IMR-90 (cell line): ENCODE data around the gene PDE4B. TPM values are rescaled to one million over a fixed set of nuclear protein-coding genes. Genes with fewer than 3 reads are reported as not detected.

Experiments
- ATAC-seq: fragments of 200-7000 bp; cut with Tn5 transposase; 2 replicates; pipeline ENCODE4 v1.9.1; 2020; ENCODE audit warnings: low read depth, mild to moderate bottlenecking, moderate library complexity
- BruUV-seq: library from RNA; stranded (reverse); fragments of 400-500 nt; replicated peaks from 2 replicates; lab custom pipeline; 2021; lab: Mats Ljungman, UMichigan
- CTCF ChIA-PET: fragments of 300-600 bp; formaldehyde crosslinking; extraction: SDS; loops from one replicate; lab custom pipeline; 2021; ENCODE audit warnings: antibody characterized with exemption; lab: Yijun Ruan, JAX
- POLR2A ChIA-PET: fragments of 300-600 bp; sonication (Branson Sonifier 250); formaldehyde crosslinking; loops from one replicate; lab custom pipeline; 2022; ENCODE audit warnings: antibody characterized with exemption; ENCODE audit not compliant: unreplicated experiment; lab: Charles Lee
- DNase-seq: peaks from one replicate; pipeline ENCODE4 v3.0.0; 2013
- H2AFZ ChIP-seq: replicated peaks from 2 replicates; pipeline ENCODE3; 2013; ENCODE audit warnings: low read length, mild to moderate bottlenecking; ENCODE audit not compliant: poor library complexity
- H2AK5ac ChIP-seq: 2 replicates; pipeline ENCODE4 v1.6.1; 2013; ENCODE audit warnings: low read depth, low read length, inconsistent platforms
- H2AK9ac ChIP-seq: replicated peaks from 2 replicates; pipeline ENCODE3; 2013; ENCODE audit warnings: mild to moderate bottlenecking, low read depth, low read length, moderate library complexity; ENCODE audit not compliant: poor library complexity
- H2BK120ac ChIP-seq: 2 replicates; pipeline ENCODE4 v1.6.1; 2013; ENCODE audit warnings: low read depth, low read length, inconsistent platforms
- H2BK15ac ChIP-seq: 3 replicates; pipeline ENCODE4 v1.6.1; 2013; ENCODE audit warnings: low read depth, low read length, inconsistent platforms
- H2BK20ac ChIP-seq: 2 replicates; pipeline ENCODE4 v1.6.1; 2013; ENCODE audit warnings: low read depth, mild to moderate bottlenecking, inconsistent platforms, low read length, moderate library complexity
- H2BK5ac ChIP-seq: 2 replicates; pipeline ENCODE4 v1.6.1; 2013; ENCODE audit warnings: mild to moderate bottlenecking, low read depth, low read length, inconsistent platforms; ENCODE audit not compliant: poor library complexity, severe bottlenecking
- H3K14ac ChIP-seq: replicated peaks from 2 replicates; pipeline ENCODE4 v1.6.1; 2013; ENCODE audit warnings: low read depth, low read length, inconsistent platforms
- H3K18ac ChIP-seq: 2 replicates; pipeline ENCODE4 v1.6.1; 2013; ENCODE audit warnings: low read depth, low read length, control low read depth
- H3K23ac ChIP-seq: 2 replicates; pipeline ENCODE4 v1.6.1; 2013; ENCODE audit warnings: low read depth, low read length, inconsistent platforms
- H3K27ac ChIP-seq: 2 replicates; pipeline ENCODE4 v1.5.1; 2013; ENCODE audit warnings: mild to moderate bottlenecking, control low read depth, low read length; ENCODE audit not compliant: insufficient read depth
- H3K27me3 ChIP-seq: 2 replicates; pipeline ENCODE4 v1.6.1; 2013; ENCODE audit warnings: low read length; ENCODE audit not compliant: control insufficient read depth, insufficient read depth
- H3K36me3 ChIP-seq: 2 replicates; pipeline ENCODE4 v1.6.1; 2013; ENCODE audit warnings: low read length, mixed read lengths; ENCODE audit not compliant: control insufficient read depth, insufficient read depth
- H3K4ac ChIP-seq: 2 replicates; pipeline ENCODE4 v1.6.1; 2013; ENCODE audit warnings: low read depth, low read length, inconsistent platforms
- H3K4me1 ChIP-seq: 2 replicates; pipeline ENCODE4 v1.6.1; 2013; ENCODE audit warnings: low read length, mixed read lengths; ENCODE audit not compliant: control insufficient read depth, insufficient read depth
- H3K4me2 ChIP-seq: 2 replicates; pipeline ENCODE4 v1.6.1; 2013; ENCODE audit warnings: low read depth, mild to moderate bottlenecking, control low read depth, low read length, moderate library complexity
- H3K4me3 ChIP-seq: 2 replicates; pipeline ENCODE4 v1.5.1; 2013; ENCODE audit warnings: low read depth, mild to moderate bottlenecking, control low read depth, low read length, moderate library complexity; ENCODE audit not compliant: insufficient read depth
- H3K56ac ChIP-seq: 2 replicates; pipeline ENCODE4 v1.6.1; 2013; ENCODE audit warnings: low read length, inconsistent platforms; ENCODE audit not compliant: insufficient read depth; ENCODE audit errors: extremely low read depth
- H3K79me1 ChIP-seq, 2 experiments: 2 replicates each; pipeline ENCODE4 v1.6.1; 2013; ENCODE audit warnings: low read length in 2 of 2, inconsistent platforms in 1 of 2, low read depth in 1 of 2
- H3K9ac ChIP-seq: 2 replicates; pipeline ENCODE4 v1.6.1; 2013; ENCODE audit warnings: low read depth, low read length, control low read depth
- H3K9me1 ChIP-seq: 2 replicates; pipeline ENCODE4 v1.6.1; 2013; ENCODE audit warnings: low read length, inconsistent platforms; ENCODE audit not compliant: insufficient read depth
- H3K9me3 ChIP-seq: 2 replicates; pipeline ENCODE4 v1.6.1; 2013; ENCODE audit warnings: low read length; ENCODE audit not compliant: control insufficient read depth, insufficient read depth
- H4K20me1 ChIP-seq: 2 replicates; pipeline ENCODE4 v1.6.1; 2013; ENCODE audit warnings: low read length, inconsistent platforms; ENCODE audit not compliant: insufficient read depth
- H4K5ac ChIP-seq: 2 replicates; pipeline ENCODE4 v1.6.1; 2013; ENCODE audit warnings: mild to moderate bottlenecking, low read depth, low read length, control low read depth
- H4K8ac ChIP-seq, 2 experiments: 2 replicates each; pipeline ENCODE4 v1.6.1; 2013; ENCODE audit warnings: low read depth in 2 of 2, low read length in 2 of 2, control low read depth in 1 of 2, inconsistent platforms in 1 of 2
- H4K91ac ChIP-seq: 2 replicates; pipeline ENCODE4 v1.6.1; 2013; ENCODE audit warnings: low read depth, low read length, inconsistent platforms; ENCODE audit not compliant: insufficient read depth
- MXI1 ChIP-seq: IDR thresholded peaks from 2 replicates; pipeline ENCODE4 v1.6.1; 2012; ENCODE audit warnings: low read depth, mild to moderate bottlenecking, low read length, moderate library complexity, borderline replicate concordance
- RAD21 ChIP-seq: IDR thresholded peaks from 2 replicates; pipeline ENCODE4 v1.6.1; 2012; ENCODE audit warnings: low read length, improper control_type of control experiment
- USF2 ChIP-seq: fragments of 150-350 bp; IDR thresholded peaks from 2 replicates; pipeline ENCODE4 v1.6.1; 2017; ENCODE audit warnings: mild to moderate bottlenecking, antibody characterized with exemption, low read length, low read depth
- WGBS, 2 experiments: methylation state at CpG; one replicate each; pipeline versions ENCODE4 v1.1.5 to v1.1.7; 2013; ENCODE audit warnings: missing lambda C conversion rate in 2 of 2; ENCODE audit not compliant: insufficient read length in 1 of 2; ENCODE audit errors: extremely low coverage in 2 of 2; 5-methylcytosine and 5-hydroxymethylcytosine counted together
- dilution Hi-C: fragments of 300-500 bp; cut with HindIII; formaldehyde crosslinking; loops from one replicate; pipeline ENCODE4 v1.14.3; 2018; ENCODE audit warnings: low sequenced_read_pairs; ENCODE audit not compliant: unreplicated experiment
- in situ Hi-C: fragments of 300-500 bp; cut with MboI; formaldehyde crosslinking; loops from 3 replicates; pipeline ENCODE4 v1.14.3; 2019; ENCODE audit warnings: low sequenced_read_pairs, inconsistent platforms, mixed read lengths
- intact Hi-C: fragments of 100-400 bp; cut with micrococcal nuclease; formaldehyde crosslinking; loops from 2 replicates; pipeline ENCODE4 v1.10.0; 2022
- polyA plus RNA-seq, 3 experiments: library from polyadenylated mRNA; depleted of rRNA; stranded (reverse); fragments of >200 nt; gene quantifications; 2 replicates each; pipeline ENCODE4 v1.2.3, GENCODE V29; 2012; ENCODE audit warnings: low replicate concordance in 1 of 3
- total RNA-seq: library from RNA; depleted of rRNA; stranded (reverse); fragments of >200 nt; gene quantifications from 2 replicates; pipeline ENCODE4 v1.2.3, GENCODE V29; 2012

The PDE4B gene
- total and polyA plus RNA-seq, 2 of the 4 experiments (the other 2 are of a cell fraction), result 5.8 to 21.3 TPM

- no peak overlapping the region for H2AK5ac ChIP-seq
- H3K23ac ChIP-seq, result no peak overlapping the region
- no peaks in the 10 kb centered on the region for H3K4me1 ChIP-seq
- DNase-seq, result no peak
- TF ChIP-seq MXI1 (no peak), USF2 (no peak), RAD21 (no peak)
- no peaks in the 10 kb centered on the region for H3K79me1 ChIP-seq
- no peak overlapping the region for H2BK5ac ChIP-seq
- H3K27ac ChIP-seq, result no peak overlapping the region
- H3K4me2 ChIP-seq, result no peak overlapping the region
- no peak overlapping the region for H3K18ac ChIP-seq
- no CpG with 5 or more reads among the region's 1 CpG for WGBS, 2 experiments
- no peaks in the 10 kb centered on the region for H3K9me1 ChIP-seq
- H3K4me3 ChIP-seq, result no peak overlapping the region
- H3K9ac ChIP-seq, result no peak overlapping the region
- in situ Hi-C loops (no loop called here), intact Hi-C loops (no loop called here), dilution Hi-C loops (no loop called here)
- ChIA-PET POLR2A (no interaction called here), CTCF (no interaction called here)
- H2AFZ ChIP-seq, result no peak overlapping the region
- H2BK20ac ChIP-seq, result no peak overlapping the region
- no peaks in the 10 kb centered on the region for H3K36me3 ChIP-seq
- no peak overlapping the region for H2AK9ac ChIP-seq
- H2BK120ac ChIP-seq, result no peak overlapping the region
- H3K56ac ChIP-seq, result no peak overlapping the region
- H4K5ac ChIP-seq, result no peak overlapping the region
- no TSS peak for BruUV-seq
- H3K9me3 ChIP-seq, result peaks cover 5% of the 10 kb centered on the region; the same call in 1 of the 2 replicates
- no peaks in the 10 kb centered on the region for H3K27me3 ChIP-seq
- H3K14ac ChIP-seq, result no peak overlapping the region
- no peak for ATAC-seq
- no peak overlapping the region for H3K4ac ChIP-seq
- H4K8ac ChIP-seq, result no peak overlapping the region
- H4K20me1 ChIP-seq, result no peaks in the 10 kb centered on the region
- no peak overlapping the region for H4K91ac ChIP-seq
- no peak overlapping the region for H2BK15ac ChIP-seq
These were observed 183.0 kb downstream of the PDE4B start for GRCh38 chr1:65975708-65976107.
